Measurements from ENCODE around the gene NANOS2.

Gene NANOS2

GRCh38 chr19:45890877-45891276 is 23.7 kb downstream of the NANOS2 start:
- DNase-seq = no peak

DNA sequence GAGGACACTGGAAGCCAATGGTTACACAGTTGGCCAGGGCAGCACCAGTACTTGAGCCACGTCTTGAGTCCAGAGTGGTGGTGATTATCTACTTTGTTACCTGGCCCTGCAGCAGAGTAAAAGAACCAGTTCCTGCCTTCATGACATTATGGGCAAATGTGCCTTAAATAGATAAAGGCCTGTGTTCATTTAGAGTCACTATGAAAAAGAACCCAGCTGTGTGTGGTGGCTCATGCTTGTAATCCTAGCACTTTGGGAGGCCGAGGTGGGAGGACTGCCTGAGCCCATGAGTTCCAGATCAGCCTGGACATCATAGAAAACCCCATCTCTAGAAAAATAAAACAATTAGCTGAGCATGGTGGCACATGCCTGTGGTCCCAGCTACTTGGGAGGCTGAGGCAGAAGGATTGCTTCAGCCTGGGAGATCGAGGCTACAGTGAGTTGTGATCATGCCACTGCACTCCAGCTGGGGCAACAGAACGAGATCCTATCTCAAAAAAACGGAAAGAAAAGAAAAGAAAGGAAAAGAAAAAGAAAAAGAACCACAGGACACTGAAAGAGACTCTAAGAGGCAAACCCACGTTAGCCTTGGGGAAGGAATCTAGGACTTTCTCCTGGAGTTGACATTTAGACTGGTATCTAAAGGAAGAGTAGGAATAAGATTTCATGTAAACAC is 25.2 kb downstream of the NANOS2 start:
- DNase-seq = no peak

DNA sequence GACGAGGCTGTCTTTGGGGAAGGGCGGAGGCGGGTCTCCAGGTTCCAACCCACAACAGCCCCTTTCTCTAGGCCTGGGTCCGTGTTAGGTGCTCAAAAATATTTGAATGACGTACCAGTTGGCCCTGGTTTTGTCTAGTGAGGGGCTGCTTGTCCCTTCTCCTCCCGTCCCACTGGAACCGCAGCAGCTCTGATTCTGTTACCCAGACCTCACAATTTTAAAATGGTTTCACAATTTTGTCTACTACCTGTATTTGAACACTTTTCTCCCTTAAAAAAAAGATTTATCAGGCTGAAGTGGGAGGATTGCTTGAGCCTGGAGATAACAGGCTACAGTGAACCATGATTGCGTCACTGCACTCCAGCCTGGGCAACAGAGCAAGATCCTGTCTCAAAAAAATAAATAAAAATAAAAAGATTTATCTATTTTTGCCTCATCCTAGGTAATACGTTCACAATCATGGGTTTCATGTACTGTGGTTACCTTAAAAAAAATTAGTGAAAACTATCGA is 27.3 kb downstream of the NANOS2 start:
- no peak for DNase-seq

DNA sequence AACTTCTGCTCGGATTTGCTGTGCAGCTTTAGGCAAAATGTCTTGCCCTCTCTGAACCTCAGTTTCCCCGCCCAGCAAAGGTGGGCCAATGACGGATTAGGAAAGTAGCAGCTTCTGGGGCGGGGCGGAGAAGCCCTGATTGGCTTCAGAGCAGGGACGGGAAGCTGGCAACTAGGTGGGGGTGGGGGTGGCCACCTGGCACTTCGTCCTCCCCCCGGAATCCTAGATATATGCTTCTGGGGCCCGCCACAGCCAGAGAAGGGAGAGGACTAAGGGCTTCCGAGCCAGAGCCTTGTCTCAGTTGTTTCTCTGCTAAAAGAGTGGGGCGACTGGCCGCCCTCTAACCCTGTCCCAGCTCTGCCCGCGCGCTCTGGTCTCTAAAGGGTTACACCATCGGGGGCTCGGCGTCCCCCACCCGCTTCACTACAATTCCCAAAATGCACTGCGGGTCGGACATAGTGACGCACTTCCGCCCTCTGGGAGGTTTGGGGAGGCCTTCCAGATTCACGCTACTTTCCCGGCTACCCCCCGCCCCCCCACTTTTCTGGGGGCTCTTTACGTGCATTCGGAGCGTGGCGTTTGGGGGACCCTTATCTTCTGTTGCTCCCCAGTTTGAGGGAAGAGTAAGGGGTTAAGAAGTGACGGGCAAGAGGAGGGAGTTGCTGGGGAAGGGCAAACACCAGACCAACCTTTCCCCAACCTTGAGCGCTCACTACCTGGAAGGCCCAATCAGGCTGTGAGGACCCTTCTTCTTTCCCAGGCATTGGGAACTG is 28.0 kb downstream of the NANOS2 start:
- DNase-seq = peak; percentile 91

GRCh38 chr19:45885556-45886426 is 28.8 kb downstream of the NANOS2 start, which contains the start of gene IRF2BP1:
IRF2BP1 (minus strand) TSS chr19:45886141; CDS start chr19:45885774, 367 bp downstream.
- peak; percentile 90 for DNase-seq

DNA sequence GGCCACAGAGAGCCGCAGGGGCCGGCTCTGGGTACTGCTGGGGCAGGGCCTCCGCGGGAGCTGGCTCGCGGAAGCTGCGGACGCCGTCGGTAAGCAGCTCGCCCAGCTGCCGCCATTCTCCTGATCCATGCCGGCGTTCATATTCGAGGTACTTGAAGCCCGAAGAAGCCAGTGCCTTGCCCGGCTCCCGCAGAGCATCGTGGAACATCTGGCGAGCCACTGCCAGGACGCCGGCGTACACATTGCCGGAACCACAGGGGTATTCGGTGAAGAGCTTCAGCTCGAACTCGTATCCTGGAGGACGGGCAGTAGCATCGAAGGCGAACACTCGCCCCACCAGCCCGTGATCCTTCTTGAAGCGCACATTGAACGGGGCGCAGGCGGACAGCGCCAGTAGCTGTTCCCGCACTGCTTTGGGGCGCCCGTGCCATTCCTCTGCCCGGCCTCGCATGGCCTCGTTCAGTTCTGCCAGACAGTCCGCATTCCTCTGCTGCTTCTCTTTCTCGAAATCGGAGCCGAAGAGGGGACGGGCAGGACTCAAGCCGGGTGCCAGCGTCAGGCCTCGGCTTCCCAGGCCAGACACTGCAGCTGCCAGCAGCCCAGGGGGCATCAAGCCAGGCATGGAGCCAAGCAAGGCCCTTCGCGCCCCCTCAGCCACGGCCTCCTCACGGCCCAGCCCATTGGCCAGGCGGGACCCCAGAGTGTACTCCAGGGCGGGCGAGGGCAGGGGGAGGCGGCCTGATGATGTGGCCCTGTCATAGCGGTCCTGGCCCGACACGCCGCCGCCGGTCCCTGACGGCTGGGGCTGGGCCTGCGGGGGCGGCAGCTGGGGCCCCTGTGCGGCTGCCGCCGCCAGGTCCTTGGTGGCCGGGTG is 29.7 kb downstream of the NANOS2 start:
- DNase-seq = no peak

DNA sequence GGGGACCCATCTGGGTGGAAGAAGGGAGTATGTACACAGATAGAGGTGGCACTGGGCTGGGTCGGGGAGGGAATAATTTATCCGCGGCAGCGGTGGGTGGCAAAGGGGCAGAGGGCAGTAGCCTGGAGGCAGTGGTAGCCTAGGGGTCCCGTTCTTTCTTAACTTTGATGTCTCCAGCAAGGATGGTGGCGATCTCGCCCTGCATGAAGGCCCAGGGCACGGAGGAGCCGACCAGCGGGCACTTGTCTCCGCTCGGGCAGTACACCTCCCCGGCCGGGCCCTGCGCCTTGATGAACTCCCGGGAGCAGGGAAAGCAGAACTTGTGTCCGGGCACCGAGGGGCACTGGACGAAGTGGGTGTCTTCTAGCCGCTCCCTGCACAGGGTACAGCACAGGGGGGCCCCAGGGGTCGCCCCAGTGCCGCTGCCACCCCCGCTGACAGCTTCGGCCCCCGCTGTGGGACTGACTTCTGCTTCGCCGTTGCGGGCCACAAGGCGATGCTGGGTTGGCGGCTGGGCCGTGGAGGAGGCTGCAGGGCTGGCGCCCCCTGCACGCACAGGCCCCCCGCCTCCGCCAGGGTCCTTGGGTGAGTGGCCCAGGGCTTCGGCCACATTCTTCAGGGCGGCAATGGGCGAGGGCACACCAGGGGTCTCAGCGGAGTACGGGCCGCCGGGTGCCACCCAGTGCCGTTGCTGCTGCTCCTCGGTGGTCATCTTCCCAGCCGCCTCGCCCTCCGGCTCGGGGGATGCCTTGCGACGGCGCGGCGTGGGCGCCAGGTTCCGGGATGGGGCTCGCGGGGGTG is 30.5 kb downstream of the NANOS2 start:
- no peak for DNase-seq

GRCh38 chr19:45883586-45883880 is 31.0 kb downstream of the NANOS2 start:
- DNase-seq = no peak

DNA sequence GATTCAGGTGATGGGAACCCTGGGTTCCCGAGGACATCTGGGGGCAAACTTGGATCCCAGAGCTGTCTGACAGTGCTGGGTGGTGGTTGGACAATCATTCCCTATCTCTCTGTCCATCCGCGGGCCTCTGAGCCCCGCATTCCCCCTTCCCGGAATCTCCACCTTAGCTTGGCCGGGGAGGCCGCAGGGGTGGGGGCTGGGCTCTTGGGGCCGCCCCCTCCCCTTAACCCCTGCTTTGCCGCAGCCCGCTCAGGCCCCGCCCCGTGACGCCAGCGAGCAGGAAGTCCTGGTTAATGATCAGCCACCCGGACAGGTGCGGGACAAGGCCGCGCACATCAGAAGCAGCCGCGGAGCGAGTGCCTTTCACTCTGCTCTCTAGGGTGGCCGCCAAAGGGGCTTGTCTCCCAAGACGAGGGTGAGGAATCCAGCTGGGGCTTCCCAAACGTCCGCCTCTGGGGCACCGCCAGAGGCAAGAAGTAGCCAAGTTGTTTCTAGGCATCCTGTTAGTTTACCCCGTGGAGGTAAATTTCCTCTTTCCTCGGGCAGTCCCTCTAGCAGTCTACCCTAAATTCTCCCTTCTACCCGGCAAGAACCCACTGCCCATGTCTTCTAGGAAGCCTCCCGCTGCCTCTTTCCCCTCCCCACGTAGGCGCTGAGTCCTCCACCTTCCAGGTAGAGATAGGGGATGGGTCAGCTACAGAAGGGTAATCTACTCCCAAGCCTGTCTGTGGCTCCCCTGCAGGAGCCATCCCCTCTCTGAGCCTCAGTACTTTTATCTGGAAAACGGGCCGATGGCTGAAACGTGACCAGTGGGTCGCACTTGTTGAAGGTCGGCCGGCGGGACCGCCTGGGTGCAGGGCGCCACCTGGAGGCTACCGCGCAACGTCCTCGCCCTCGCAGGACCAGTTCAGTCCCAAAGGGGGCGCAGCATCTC is 31.7 kb downstream of the NANOS2 start:
- DNase-seq = peak; percentile 85

- no peak for DNase-seq
Observed at GRCh38 chr19:45881909-45882528, 32.6 kb downstream of the NANOS2 start.

- DNase-seq = no peak
Observed at GRCh38 chr19:45881082-45881908, 33.3 kb downstream of the NANOS2 start.

- DNase-seq = no peak
Observed at GRCh38 chr19:45879971-45880370, 34.6 kb downstream of the NANOS2 start.

DNA sequence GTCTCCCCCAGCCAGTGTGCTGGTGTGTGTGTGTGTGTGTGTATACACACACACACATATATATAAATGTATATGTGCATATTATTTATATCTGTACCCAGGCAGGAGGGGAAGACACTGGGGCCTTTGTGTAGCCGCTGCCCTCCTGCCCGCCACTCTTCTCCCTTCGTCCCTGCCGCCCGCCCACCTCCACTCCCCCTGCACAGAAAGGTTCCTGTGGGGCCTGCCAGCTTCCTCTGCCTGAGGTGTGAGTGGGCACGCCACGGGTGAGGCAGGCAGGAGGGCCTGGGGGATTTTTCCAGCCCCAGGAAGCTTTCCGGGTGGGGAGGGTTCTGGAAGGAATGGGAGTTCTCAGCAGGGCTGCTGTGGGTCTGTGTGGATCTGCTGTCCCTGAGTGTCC is 35.5 kb downstream of the NANOS2 start:
- no peak for DNase-seq

DNA sequence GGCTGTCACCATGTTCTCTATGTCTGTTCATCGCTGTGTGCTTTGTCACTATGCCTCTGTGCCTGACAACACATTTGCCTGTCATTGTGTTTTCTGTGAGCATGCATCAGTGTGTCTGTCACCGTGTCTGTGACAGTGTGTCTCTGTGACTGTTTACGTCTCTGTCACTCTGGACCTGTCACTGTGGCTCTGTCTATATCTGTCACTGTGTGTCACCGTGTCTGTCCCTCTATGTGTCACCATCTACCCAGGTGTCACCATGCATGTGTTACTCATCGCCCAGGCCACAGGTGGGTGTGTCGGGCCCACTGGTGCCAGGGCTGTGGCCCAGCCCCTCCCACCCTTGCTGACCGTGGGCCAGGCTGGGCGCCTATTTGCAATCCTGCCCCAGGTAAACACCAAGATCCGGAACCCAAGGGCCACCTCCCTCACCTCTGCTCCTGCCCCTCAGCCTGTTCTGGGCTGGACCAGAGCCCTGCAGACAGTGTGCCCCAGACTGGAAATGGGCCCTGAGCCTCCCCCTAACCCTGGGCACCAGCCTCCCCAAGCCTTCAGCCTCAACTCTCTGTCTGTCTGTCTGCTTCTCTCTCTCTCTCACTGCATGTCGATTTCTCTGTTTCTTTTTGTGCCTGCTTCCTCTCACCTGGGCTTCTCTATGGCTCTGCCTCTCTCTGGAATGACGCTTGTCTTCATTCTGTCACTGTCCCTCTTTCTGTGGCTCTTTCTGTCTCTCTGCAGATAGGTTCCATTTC is 36.4 kb downstream of the NANOS2 start:
- DNase-seq = no peak

GRCh38 chr19:45876411-45877197 is 38.0 kb downstream of the NANOS2 start:
- DNase-seq = peak; percentile 42

- DNase-seq = no peak
Observed at GRCh38 chr19:45876161-45876410, 38.5 kb downstream of the NANOS2 start.

- DNase-seq = no peak
Observed at GRCh38 chr19:45874620-45874966, 40.0 kb downstream of the NANOS2 start.

Data from CD4-positive, alpha-beta T cell treated with Interleukin-17A for 4 hours (primary cell).